H7 (cell line): ENCODE results near the gene KRT1. TPM values are rescaled to one million over a fixed set of nuclear protein-coding genes. Genes with fewer than 3 reads are reported as not detected.
"Not testable (repeated sequence)": the region's sequence is repeated elsewhere in the genome, so short reads cannot be mapped to it uniquely, and the experiment has no call there.

ENCODE experiments used
- DNase-seq: peaks from one replicate; pipeline ENCODE4 v3.0.0; 2012
- H3K27me3 ChIP-seq: 2 replicates; pipeline ENCODE4 v1.6.0; 2011; ENCODE audit warnings: mild to moderate bottlenecking, low read length; ENCODE audit not compliant: control insufficient read depth, insufficient read depth
- H3K36me3 ChIP-seq: replicated peaks from 2 replicates; pipeline ENCODE4 v1.5.1; 2011; ENCODE audit warnings: low read length; ENCODE audit not compliant: control insufficient read depth, insufficient read depth
- H3K4me3 ChIP-seq: 2 replicates; pipeline ENCODE4 v1.5.1; 2011; ENCODE audit warnings: low read depth, mild to moderate bottlenecking, control low read depth, low read length, moderate library complexity; ENCODE audit not compliant: insufficient read depth
- total RNA-seq: library from RNA; depleted of rRNA; stranded (reverse); fragments of >200 nt; shearing (Covaris generic); gene quantifications from 2 replicates; pipeline ENCODE4 v1.2.3, GENCODE V29; 2014; rRNA removed

The KRT1 gene
- total RNA-seq = not detected in 2 replicates

DNA sequence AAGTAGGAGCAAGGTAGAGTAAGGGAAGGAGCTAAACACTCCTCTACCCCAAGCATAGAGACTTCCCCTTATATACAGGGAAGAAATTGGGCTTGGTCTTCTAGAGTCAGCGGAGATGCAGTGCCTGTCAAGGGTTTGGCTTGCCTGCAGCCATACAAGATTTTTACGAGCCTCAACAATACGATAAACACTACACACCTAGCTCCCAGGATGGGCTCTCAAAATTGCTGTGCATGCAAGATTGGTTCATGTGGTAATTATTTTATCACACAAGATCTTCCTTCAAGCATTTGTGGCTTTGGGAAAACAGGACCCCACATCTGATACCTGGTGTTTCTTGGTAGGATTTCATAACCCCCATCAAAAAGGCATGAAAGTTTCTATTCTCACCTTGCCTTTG is at the start of gene KRT1:
Gene KRT1, minus strand, starts transcription at position 45 of the 400 bp plus-strand sequence. CDS start 59 bp downstream, outside the sequence.
- no peaks in the 10 kb centered on the region for H3K27me3 ChIP-seq
- H3K36me3 ChIP-seq = no peaks in the 10 kb centered on the region

DNA sequence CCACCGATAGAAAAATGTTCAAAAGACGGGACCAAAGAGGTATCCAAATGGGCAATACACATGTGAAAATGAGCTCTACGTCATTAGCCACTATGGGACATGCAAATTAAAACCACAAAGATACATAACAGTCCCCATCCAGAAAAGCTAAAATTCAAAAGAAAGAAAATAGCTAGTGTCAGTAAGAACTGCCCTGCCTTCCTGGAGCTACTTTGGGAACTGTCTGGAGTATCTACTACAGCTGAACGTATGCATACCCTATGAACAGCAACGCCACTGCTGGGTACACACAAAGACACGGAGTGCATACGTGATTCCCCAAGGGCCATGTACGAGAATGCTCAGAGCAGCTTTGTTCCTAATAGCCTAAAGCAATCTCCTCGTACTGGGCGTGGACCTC is 48.9 kb upstream of the KRT1 start:
- no peak for DNase-seq
- Histone ChIP-seq H3K4me3 (no peak overlapping the region), H3K27me3 (no peaks in the 10 kb centered on the region; the same call in 1 of the 2 replicates), H3K36me3 (no peaks in the 10 kb centered on the region)

More for the DNA sequence above, at the start of gene KRT1:
- DNase-seq = no peak
- no peak within 1 kb of the TSS for H3K4me3 ChIP-seq

DNA sequence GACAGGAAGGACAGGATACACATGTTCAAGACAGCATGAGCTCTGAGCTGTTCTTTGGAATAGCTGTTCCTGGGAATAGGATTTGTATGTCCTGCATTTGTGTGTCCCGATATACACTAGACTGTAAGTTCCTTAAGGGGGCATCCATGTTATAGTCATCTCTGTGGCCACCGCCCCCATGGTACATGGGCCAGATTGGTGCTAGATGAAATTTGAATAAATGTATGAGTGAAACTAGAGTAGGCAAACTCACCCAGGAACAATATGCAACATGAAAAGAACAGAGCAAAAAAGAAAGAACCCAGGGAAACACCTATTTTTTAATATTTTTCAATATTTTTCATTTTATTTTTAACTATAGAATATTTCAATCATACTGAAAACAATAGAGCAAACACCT is 48.2 kb upstream of the KRT1 start:
- H3K36me3 ChIP-seq = no peaks in the 10 kb centered on the region
- DNase-seq = no peak
- H3K27me3 ChIP-seq = no peaks in the 10 kb centered on the region; the same call in 1 of the 2 replicates
- H3K4me3 ChIP-seq = no peak overlapping the region

DNA sequence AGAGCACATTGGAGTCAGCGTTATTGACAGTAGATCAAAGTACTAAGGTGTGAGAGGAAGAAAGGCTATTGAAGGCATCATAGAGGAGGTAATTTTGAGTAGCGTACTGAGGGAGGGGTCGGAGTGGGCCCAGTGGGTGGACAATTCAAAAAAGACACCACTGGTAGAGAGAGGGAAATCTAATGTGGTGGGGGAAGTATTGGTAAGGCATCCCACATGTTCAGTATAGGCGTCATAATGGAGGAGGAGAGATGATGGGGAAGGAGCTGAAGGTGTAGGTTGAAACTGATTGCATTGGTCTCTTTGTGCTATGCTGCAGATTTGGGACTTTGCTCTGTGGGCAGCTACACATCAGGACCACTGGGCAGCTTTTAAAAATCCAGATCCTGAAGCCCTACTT is 46.8 kb upstream of the KRT1 start:
- H3K4me3 ChIP-seq = no peak overlapping the region

DNA sequence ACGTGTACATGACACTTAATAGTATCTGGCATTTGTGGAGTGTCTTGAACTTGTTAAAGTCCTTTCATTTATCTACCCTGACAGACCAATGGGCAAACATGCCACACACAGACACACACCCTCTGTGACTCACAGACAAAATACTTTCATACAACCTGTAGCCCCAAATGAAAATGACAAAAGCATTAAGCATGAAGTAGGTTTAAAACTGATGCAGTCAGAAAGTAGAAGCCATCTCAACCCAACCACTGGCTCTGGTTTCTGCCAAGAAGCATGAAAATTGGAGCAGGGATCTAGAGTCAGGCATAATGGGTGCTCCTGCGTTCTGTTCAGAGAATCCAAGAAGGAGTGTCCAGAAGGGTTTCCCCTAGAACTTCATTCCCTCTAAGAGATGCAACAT is 46.2 kb upstream of the KRT1 start:
- DNase-seq = no peak
- Histone ChIP-seq H3K4me3 (no peak overlapping the region), H3K27me3 (no peaks in the 10 kb centered on the region; the same call in 1 of the 2 replicates), H3K36me3 (no peaks in the 10 kb centered on the region)

More for the DNA sequence above, 46.8 kb upstream of the KRT1 start:
- Histone ChIP-seq H3K36me3 (no peaks in the 10 kb centered on the region), H3K27me3 (no peaks in the 10 kb centered on the region; the same call in 1 of the 2 replicates)
- no peak for DNase-seq

DNA sequence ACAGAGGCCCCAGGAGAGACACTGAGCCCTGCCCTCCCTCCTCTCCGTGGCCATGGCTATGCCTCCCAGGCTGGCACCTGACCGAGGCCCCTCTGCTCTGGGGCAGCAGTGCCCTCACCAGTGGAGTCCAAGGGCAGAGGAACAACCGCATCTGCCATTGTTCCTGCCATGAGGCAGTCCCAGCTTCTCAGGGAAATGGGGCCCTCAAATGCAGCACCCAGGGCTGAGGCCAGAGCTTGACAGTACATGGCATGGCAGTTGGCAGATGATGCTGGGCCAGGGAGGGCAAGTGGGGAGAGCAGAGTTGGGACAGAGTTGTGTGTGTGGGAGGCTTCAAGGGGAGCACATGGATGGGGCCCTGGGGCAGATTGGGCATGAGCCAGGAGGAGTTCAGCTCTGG is 44.2 kb upstream of the KRT1 start:
- Histone ChIP-seq H3K4me3 (no peak overlapping the region), H3K27me3 (no peaks in the 10 kb centered on the region; the same call in 1 of the 2 replicates), H3K36me3 (no peaks in the 10 kb centered on the region)
- no peak for DNase-seq

DNA sequence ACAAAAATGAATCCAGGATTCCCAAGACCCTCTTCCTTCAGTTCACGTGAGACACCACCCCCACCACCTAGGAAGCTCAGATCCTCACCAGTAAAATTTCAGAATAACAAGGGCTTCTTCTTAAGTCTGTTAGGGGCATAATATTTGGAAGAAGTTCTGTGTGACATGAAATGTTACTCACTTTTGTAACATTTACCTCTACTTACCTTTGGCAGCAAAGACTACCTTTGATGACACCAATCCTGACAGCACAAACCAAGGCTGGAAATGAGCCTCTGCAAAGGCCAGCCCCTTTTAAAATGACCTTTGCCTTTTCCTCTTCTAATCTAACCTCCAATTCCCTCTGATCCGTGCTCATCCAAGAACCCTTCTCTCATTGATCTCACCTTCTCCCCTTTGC is 42.5 kb upstream of the KRT1 start:
- no peak for DNase-seq
- H3K36me3 ChIP-seq = no peaks in the 10 kb centered on the region

DNA sequence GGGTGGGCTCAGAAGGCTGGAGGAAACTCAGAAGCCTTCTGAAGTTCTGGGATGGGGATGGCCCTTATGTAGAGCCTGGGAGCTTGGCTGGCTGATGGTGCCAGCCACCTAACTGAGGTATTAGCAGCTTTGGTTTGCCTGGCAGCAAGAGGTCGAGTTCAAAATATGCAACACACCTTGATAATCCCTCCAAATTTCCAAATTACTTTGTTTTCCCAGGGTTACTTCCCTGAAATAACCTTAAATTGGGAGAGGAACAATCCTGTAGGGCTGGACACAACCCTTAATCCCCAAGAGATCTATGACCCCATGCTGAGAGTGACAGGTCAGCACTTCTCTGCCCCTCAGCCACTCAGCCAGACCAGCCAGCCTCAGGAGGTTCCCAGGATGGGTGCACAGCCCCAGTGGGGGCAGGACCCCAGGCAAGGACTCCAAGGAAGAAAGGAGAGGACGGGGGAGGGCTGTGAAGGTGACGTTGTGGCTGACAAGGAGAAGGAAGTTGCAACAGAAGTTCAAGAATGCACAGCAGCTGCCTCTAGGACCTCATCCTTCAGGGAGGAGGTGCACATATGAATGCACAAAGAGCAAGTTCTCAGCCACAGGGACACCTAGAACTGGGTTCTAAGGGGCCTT is 41.7 kb upstream of the KRT1 start:
- Histone ChIP-seq H3K36me3 (no peaks in the 10 kb centered on the region), H3K27me3 (no peaks in the 10 kb centered on the region; the same call in 1 of the 2 replicates), H3K4me3 (no peak overlapping the region)
- DNase-seq = no peak

More for the DNA sequence above, 42.5 kb upstream of the KRT1 start:
- H3K27me3 ChIP-seq = no peaks in the 10 kb centered on the region; the same call in 1 of the 2 replicates
- no peak overlapping the region for H3K4me3 ChIP-seq

DNA sequence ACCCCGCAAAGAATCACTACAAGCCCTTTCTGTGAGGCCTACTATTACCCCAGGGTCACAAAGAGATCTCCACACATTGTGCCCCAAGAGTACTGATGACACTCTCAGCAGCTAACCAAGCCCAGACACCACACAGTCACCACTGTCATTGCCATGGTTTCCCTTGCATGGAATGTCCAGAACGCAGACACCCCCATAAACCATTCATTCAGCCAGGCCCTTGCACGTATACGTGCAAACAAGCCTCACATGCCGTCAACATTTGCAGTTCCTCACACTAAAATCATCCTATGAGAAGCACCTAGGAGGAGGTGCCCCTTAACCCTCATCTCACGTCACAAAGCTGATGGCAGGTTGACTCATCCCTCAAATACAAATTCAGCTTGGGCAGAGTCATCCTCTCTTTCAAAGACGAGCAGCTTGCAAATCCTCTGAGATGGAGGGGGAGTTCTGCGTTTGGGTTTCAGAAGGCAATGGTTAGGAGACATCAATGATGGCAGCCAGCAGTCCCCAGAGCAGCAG is 40.2 kb upstream of the KRT1 start:
- Histone ChIP-seq H3K27me3 (peaks cover 4% of the 10 kb centered on the region; the same call in 1 of the 2 replicates), H3K36me3 (no peaks in the 10 kb centered on the region), H3K4me3 (no peak overlapping the region)
- no peak for DNase-seq

DNA sequence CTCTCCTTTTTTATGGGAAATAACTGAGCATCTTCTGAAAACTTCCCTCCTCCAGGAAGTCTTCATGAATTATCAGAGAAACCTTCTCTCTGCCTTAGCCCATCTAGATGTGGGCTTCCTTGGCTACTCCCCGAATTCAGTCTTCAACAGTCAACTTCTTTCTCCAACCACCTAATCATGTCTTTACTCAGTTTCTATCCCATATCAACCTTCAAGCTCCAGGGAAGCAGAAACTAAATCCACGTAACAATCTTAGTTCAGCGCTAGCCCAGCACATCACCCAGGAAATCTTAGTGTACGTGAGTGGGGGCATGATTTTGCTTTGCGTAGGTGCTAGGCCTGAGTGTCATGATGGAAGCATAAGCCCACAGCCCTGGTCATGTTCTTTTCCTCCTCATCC is 35.9 kb upstream of the KRT1 start:
- no peak for DNase-seq
- H3K27me3 ChIP-seq = peaks cover 32% of the 10 kb centered on the region
- H3K4me3 ChIP-seq = no peak overlapping the region
- H3K36me3 ChIP-seq = no peaks in the 10 kb centered on the region

DNA sequence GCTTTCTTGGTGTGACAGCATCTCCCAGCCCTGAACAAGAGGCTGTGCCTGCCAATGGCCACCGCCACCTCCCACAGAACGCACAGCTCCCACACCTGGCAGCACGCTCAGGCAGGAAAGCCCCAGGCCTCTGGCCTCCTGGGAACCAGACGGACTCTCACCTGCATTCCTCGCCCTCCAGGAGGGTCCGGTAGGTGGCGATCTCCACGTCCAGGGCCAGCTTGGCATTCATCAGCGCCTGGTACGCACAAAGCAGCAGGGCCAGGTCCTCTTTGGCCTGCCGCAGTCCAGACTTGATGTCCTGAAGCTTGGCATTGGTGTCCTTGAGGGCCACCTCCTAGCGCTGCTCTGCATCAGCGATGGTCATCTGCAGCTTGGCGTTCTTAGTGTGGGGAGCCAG is 35.2 kb upstream of the KRT1 start:
- H3K36me3 ChIP-seq = no peaks in the 10 kb centered on the region
- peak; percentile 83 for DNase-seq
- H3K27me3 ChIP-seq = peaks cover 32% of the 10 kb centered on the region
- H3K4me3 ChIP-seq = no peak overlapping the region

DNA sequence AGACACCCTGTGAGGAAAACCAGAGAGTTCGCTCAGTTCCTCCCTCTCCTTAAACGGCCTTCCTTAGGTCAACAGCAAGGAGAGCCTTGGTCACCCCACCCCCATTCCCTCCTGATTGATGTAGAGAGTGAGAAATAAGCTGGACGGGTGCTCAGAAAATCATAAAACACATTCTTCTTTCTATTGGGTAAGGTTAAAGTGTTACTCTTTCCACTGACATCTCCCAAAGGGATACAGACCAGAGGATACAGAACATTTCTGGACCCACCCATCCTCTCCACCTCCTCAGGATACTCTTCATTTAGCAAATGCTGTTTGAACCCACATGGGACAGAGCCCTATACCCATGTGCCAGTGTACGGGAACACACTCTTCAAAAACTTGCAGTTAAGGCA is 34.7 kb upstream of the KRT1 start:
- peaks cover 32% of the 10 kb centered on the region for H3K27me3 ChIP-seq
- H3K4me3 ChIP-seq = no peak overlapping the region
- no peak for DNase-seq
- no peaks in the 10 kb centered on the region for H3K36me3 ChIP-seq

DNA sequence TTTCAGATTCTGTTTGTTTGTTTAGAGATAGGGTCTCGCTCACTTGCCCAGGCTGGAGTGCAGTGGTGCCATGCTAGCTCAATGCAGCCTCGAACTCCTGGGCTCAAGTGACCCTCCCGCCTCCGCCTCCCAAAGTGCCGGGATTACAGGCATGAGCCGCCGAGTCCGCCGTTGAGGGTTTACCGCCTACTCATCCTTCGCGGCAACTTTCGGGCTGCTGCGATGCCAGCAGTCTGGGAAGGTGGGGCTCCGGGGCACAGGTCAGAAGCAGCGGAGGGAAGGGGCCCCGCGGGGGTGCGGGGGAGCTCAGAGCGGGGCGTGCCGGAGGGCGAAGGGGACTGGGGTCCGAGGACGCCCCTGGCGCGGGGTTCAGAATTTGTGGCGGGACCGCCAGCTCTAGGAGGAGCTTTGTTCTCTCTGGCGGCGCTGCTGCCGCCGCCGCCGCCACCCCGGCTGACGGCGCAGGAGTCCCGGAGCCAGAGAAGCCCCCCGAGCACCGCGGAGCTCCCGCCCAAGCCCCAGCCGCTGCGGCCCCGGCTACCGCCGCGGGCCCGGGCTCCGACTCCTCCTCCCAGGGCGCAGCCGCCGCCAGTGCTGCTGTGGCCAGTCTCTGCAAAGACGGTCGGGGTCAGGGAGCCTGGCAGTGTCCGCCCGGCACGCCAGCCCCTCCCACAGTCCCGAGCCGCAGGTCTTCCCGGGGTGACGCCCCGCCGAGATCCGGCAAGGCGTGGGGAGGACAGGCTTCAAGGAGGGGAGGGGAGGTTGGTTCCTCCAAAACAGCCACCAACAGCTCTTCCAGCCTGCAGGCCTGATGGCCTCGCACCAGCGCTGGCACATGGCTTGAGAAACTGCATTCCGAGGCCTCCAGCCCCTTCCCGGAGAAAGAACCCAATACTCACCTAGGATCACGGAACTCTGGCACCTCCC is 34.0 kb upstream of the KRT1 start:
- Histone ChIP-seq H3K27me3 (peaks cover 32% of the 10 kb centered on the region), H3K36me3 (no peaks in the 10 kb centered on the region), H3K4me3 (peak overlapping the region; percentile 41)
- peak; percentile 89 for DNase-seq

DNA sequence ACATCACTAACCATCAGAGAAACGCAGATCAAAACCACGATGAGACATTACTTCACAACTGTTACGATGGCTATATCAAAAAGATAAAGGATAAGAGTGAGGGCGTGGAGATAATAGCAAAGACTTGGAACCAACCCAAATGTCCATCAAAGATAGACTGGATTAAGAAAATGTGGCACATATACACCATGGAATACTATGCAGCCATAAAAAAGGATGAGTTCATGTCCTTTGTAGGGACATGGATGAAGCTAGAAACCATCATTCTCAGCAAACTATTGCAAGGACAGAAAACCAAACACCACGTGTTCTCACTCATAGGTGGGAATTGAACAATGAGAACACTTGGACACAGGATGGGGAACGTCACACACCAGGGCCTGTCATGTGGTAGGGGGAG is 31.9 kb upstream of the KRT1 start:
- H3K4me3 ChIP-seq = not testable (repeated sequence)

DNA sequence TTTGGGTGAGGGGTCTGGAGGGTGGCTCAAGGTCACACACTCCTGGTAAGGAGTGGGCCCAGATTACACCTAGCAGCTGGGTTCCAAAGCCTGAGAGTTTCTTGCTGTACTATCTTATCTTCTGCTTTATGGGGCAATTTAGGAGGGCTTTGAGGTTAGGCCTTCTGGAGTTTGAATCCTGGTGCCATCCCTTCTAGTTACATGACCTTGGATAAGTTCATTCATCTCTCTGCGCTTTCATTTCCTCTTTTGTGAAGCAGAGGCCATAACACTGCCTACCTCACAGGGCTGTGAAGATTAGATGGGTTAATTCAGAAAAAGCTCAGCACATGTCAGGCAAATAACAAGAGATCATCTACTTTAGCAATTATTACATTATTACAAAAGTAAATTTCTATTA is 30.5 kb upstream of the KRT1 start:
- H3K27me3 ChIP-seq = peaks cover 30% of the 10 kb centered on the region
- no peaks in the 10 kb centered on the region for H3K36me3 ChIP-seq
- DNase-seq = no peak
- H3K4me3 ChIP-seq = no peak overlapping the region

More for the DNA sequence above, 31.9 kb upstream of the KRT1 start:
- H3K36me3 ChIP-seq, DNase-seq: not testable (repeated sequence)
- peaks cover 32% of the 10 kb centered on the region for H3K27me3 ChIP-seq
